ENCODE data around the gene OXT.
A peak's percentile ranks its signal among the peaks of the same experiment; 100 is the strongest.
"Not testable (repeated sequence)": the region's sequence is repeated elsewhere in the genome, so short reads cannot be mapped to it uniquely, and the experiment has no call there.

Gene OXT

GRCh38 chr20:3051385-3052019 lies 19.9 kb upstream of the OXT start:
- DNase-seq, result no peak

GRCh38 chr20:3059489-3059888 lies 11.9 kb upstream of the OXT start:
- DNase-seq, result no peak

- DNase-seq, result not testable (repeated sequence)
Measured at GRCh38 chr20:3064119-3064518, 7.3 kb upstream of the OXT start.

- no peak for DNase-seq
Measured at GRCh38 chr20:3067139-3068014, 4.0 kb upstream of the OXT start.

- DNase-seq, result no peak
Measured at GRCh38 chr20:3068075-3068474, 3.3 kb upstream of the OXT start.

GRCh38 chr20:3068986-3069900 lies 2.2 kb upstream of the OXT start:
- DNase-seq, result peak; percentile 66

GRCh38 chr20:3070725-3071124 lies 695 bp upstream of the OXT start:
- no peak for DNase-seq

GRCh38 chr20:3071266-3071609 lies 182 bp upstream of the OXT start:
- DNase-seq, result no peak

- DNase-seq, result no peak
Measured at GRCh38 chr20:3072530-3073250, 1.3 kb downstream of the OXT start.

GRCh38 chr20:3073251-3073643 lies 1.8 kb downstream of the OXT start:
- not testable (repeated sequence) for DNase-seq

GRCh38 chr20:3074812-3075211 lies 3.4 kb downstream of the OXT start:
- peak; percentile 48 for DNase-seq

GRCh38 chr20:3075315-3075714 lies 3.9 kb downstream of the OXT start:
- not testable (repeated sequence) for DNase-seq

- DNase-seq, result peak; percentile 99
Measured at GRCh38 chr20:3077618-3078134, 6.3 kb downstream of the OXT start.

GRCh38 chr20:3080939-3081388 lies 9.5 kb downstream of the OXT start:
- no peak for DNase-seq

GRCh38 chr20:3081641-3082040 lies 10.2 kb downstream of the OXT start:
- DNase-seq, result no peak

- no peak for DNase-seq
Measured at GRCh38 chr20:3082306-3082951, 11.0 kb downstream of the OXT start.

- no peak for DNase-seq
Measured at GRCh38 chr20:3082955-3083952, 11.8 kb downstream of the OXT start.

- no peak for DNase-seq
Measured at GRCh38 chr20:3084283-3084985, 13.0 kb downstream of the OXT start, which contains the start of gene AVP. AVP (minus strand) TSS chr20:3084724; CDS start chr20:3084674, 50 bp downstream.

- no peak for DNase-seq
Measured at GRCh38 chr20:3084986-3085360, 13.6 kb downstream of the OXT start.

- DNase-seq, result no peak
Measured at GRCh38 chr20:3085571-3086072, 14.2 kb downstream of the OXT start.

Data from OCI-M1 (cell line).